ENCODE results near the gene CCDC172.

GRCh38 chr10:116329153-116329552 is 4.9 kb downstream of the CCDC172 start:
- no peak for TF ChIP-seq EZH2 (IDR thresholded peaks at IDR 0.05; ENCODE audit: borderline replicate concordance, insufficient read depth, low read depth, low read length, poor library complexity, severe bottlenecking)
- TF ChIP-seq, protein P1, sequence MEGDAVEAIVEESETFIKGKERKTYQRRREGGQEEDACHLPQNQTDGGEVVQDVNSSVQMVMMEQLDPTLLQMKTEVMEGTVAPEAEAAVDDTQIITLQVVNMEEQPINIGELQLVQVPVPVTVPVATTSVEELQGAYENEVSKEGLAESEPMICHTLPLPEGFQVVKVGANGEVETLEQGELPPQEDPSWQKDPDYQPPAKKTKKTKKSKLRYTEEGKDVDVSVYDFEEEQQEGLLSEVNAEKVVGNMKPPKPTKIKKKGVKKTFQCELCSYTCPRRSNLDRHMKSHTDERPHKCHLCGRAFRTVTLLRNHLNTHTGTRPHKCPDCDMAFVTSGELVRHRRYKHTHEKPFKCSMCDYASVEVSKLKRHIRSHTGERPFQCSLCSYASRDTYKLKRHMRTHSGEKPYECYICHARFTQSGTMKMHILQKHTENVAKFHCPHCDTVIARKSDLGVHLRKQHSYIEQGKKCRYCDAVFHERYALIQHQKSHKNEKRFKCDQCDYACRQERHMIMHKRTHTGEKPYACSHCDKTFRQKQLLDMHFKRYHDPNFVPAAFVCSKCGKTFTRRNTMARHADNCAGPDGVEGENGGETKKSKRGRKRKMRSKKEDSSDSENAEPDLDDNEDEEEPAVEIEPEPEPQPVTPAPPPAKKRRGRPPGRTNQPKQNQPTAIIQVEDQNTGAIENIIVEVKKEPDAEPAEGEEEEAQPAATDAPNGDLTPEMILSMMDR (IDR thresholded peaks at IDR 0.05) = no peak
